ENCODE results near the gene ZC3H10. TPM values are rescaled to one million over a fixed set of nuclear protein-coding genes. Genes with fewer than 3 reads are reported as not detected.

Gene ZC3H10
- polyA plus RNA-seq, 1 donor = 4.5 TPM

Other genes starting within 250 kb of the ZC3H10 start
- 30.6 TPM for gene PYM1, start 190.4 kb upstream of the ZC3H10 start, polyA plus RNA-seq
- 17.4 TPM for gene DGKA, start 187.1 kb upstream of the ZC3H10 start, polyA plus RNA-seq
- gene PMEL, start 152.2 kb upstream of the ZC3H10 start, polyA plus RNA-seq = 5.7 TPM
- 55.5 TPM for gene CDK2, start 151.4 kb upstream of the ZC3H10 start, polyA plus RNA-seq
- 112 TPM for gene RAB5B, start 144.2 kb upstream of the ZC3H10 start, polyA plus RNA-seq
- 44.1 TPM for gene SUOX, start 121.0 kb upstream of the ZC3H10 start, polyA plus RNA-seq
- 13.5 TPM for gene IKZF4, start 97.2 kb upstream of the ZC3H10 start, polyA plus RNA-seq
- 232 TPM for gene RPS26, start 76.3 kb upstream of the ZC3H10 start, polyA plus RNA-seq
- gene ERBB3, start 38.1 kb upstream of the ZC3H10 start, polyA plus RNA-seq = 326 TPM
- 131 TPM for gene PA2G4, start 13.7 kb upstream of the ZC3H10 start, polyA plus RNA-seq
- 5,871 TPM for gene RPL41, start 1.6 kb upstream of the ZC3H10 start, polyA plus RNA-seq
- 42.7 TPM for gene ESYT1, start 10.0 kb downstream of the ZC3H10 start, polyA plus RNA-seq
- gene MYL6B, start 34.3 kb downstream of the ZC3H10 start, polyA plus RNA-seq = 59.5 TPM
- 1,754 TPM for gene MYL6, start 40.1 kb downstream of the ZC3H10 start, polyA plus RNA-seq
- gene SMARCC2, start 71.2 kb downstream of the ZC3H10 start, polyA plus RNA-seq = 70.7 TPM
- 32.2 TPM for gene RNF41, start 103.7 kb downstream of the ZC3H10 start, polyA plus RNA-seq
- 29.1 TPM for gene NABP2, start 106.1 kb downstream of the ZC3H10 start, polyA plus RNA-seq
- gene SLC39A5, start 111.8 kb downstream of the ZC3H10 start, polyA plus RNA-seq = 524 TPM
- gene ANKRD52, start 140.1 kb downstream of the ZC3H10 start, polyA plus RNA-seq = 25.1 TPM
- gene COQ10A, start 148.7 kb downstream of the ZC3H10 start, polyA plus RNA-seq = 12.1 TPM
- gene CS, start 182.1 kb downstream of the ZC3H10 start, polyA plus RNA-seq = 143 TPM
- gene CNPY2, start 197.7 kb downstream of the ZC3H10 start, polyA plus RNA-seq = 179 TPM
- 85.5 TPM for gene PAN2, start 215.7 kb downstream of the ZC3H10 start, polyA plus RNA-seq
- 0.75 TPM for gene IL23A, start 220.6 kb downstream of the ZC3H10 start, polyA plus RNA-seq
- gene STAT2, start 241.8 kb downstream of the ZC3H10 start, polyA plus RNA-seq = 124 TPM
- 0.06 TPM for gene APOF, start 244.6 kb downstream of the ZC3H10 start, polyA plus RNA-seq